ENCODE data around the gene ITIH4. TPM values are rescaled to one million over a fixed set of nuclear protein-coding genes. Genes with fewer than 3 reads are reported as not detected.

Gene ITIH4
- total and polyA plus RNA-seq, 2 donors (not counting 1 experiment from before 2014, with no cell fraction given) = 21.5 to 38.5 TPM

DNA sequence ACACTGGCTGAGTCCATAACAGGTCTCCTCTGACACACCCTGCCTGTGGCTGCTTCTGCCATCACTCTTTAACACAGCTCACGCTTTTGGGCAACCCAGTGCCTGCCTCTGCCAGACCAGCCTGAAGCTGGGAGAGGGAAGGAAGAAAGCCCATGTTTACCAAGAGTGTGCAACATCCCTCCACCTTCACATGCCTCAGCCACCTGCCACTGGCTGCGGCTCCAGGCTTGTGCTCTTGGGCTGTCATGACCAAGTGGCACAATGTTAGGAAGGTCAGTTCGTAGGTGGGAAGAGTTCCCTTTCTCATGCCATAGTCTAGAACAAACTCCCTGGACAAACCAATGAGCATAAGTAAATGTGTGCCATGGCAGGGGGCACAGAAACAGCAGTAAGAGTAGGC, 46.6 kb upstream of the ITIH4 start:
- ATAC-seq (ENCODE audit: low read depth) (no peak), DNase-seq (no peak)
- peaks cover 27% of the 10 kb centered on the region for H4K20me1 ChIP-seq (ENCODE audit: control insufficient read depth, insufficient read depth, low read length, poor library complexity, severe bottlenecking)
- H2AFZ ChIP-seq (ENCODE audit: insufficient read depth, low read depth, low read length, poor library complexity, severe bottlenecking) = no peak overlapping the region
- H3K4me1 Mint-ChIP-seq = peaks cover 17% of the 10 kb centered on the region
- no CpG with 5 or more reads among the region's 3 CpGs for WGBS (ENCODE audit: insufficient coverage)
- no peak overlapping the region for H3K9ac ChIP-seq (ENCODE audit: low read length)
- no peak overlapping the region for H3K27ac ChIP-seq (ENCODE audit: low read length in 2 of 2)
- ChIA-PET POLR2A (no interaction called here), CTCF (no interaction called here)
- TF ChIP-seq EZH2 (IDR thresholded peaks at IDR 0.05; ENCODE audit: borderline replicate concordance, insufficient read depth, low read depth, low read length, poor library complexity, severe bottlenecking) (no peak), CTCF (IDR thresholded peaks at IDR 0.05) (no peak)
- no peak overlapping the region for H3K4me2 ChIP-seq (replicated peaks; ENCODE audit: low read depth, low read length, poor library complexity, severe bottlenecking)
- H3K4me3 ChIP-seq (ENCODE audit: control extremely low read depth in 1 of 5, extremely low read depth in 1 of 5, insufficient read depth in 1 of 5, low read depth in 2 of 5, low read length in 4 of 5) = no peak overlapping the region
- H3K27me3 ChIP-seq (replicated peaks in 1 of 4; ENCODE audit: control extremely low read depth in 1 of 4, control insufficient read depth in 3 of 4, insufficient read depth in 4 of 4, low read length in 3 of 4) = no peaks in the 10 kb centered on the region
- no peak overlapping the region for H3K27ac Mint-ChIP-seq
- intact Hi-C loops (cut with micrococcal nuclease) = no loop called here
- no peaks in the 10 kb centered on the region for H3K9me3 ChIP-seq (ENCODE audit: control extremely low read depth in 1 of 3, control insufficient read depth in 2 of 3, insufficient read depth in 1 of 3, low read length in 2 of 3)
- H3K4me3 Mint-ChIP-seq = no peak overlapping the region
- H3K4me1 ChIP-seq (ENCODE audit: control insufficient read depth in 2 of 2, insufficient read depth in 2 of 2, low read length in 2 of 2) = peaks cover 0 to 3% of the 10 kb centered on the region in 2 donors
- H3K36me3 ChIP-seq (replicated peaks in 1 of 2; ENCODE audit: control extremely low read depth in 1 of 2, control insufficient read depth in 1 of 2, extremely low read depth in 1 of 2, insufficient read depth in 2 of 2, low read length in 1 of 2) = peaks cover 0 to 6% of the 10 kb centered on the region in 2 experiments
- H3K79me2 ChIP-seq (ENCODE audit: control insufficient read depth, insufficient read depth, low read length) = peaks cover 49% of the 10 kb centered on the region
- no peaks in the 10 kb centered on the region for H3K27me3 Mint-ChIP-seq
- H3K9me3 Mint-ChIP-seq (ENCODE audit: insufficient read depth) = no peaks in the 10 kb centered on the region

- peaks cover 0 to 3% of the 10 kb centered on the region in 2 donors for H3K4me1 ChIP-seq (ENCODE audit: control insufficient read depth in 2 of 2, insufficient read depth in 2 of 2, low read length in 2 of 2)
- no peaks in the 10 kb centered on the region for H3K9me3 ChIP-seq (ENCODE audit: control extremely low read depth in 1 of 3, control insufficient read depth in 2 of 3, insufficient read depth in 1 of 3, low read length in 2 of 3)
- POLR2A ChIA-PET = no interaction called here
- H3K36me3 ChIP-seq (replicated peaks in 1 of 2; ENCODE audit: control extremely low read depth in 1 of 2, control insufficient read depth in 1 of 2, extremely low read depth in 1 of 2, insufficient read depth in 2 of 2, low read length in 1 of 2) = peaks cover 0 to 6% of the 10 kb centered on the region in 2 experiments
- intact Hi-C loops (cut with micrococcal nuclease) = no loop called here
- 58% methylated on average over 2 of the region's 9 CpGs for WGBS (ENCODE audit: insufficient coverage)
- ATAC-seq (ENCODE audit: low read depth) = no peak
- DNase-seq = no peak
- H3K4me3 ChIP-seq (ENCODE audit: control extremely low read depth in 1 of 5, extremely low read depth in 1 of 5, insufficient read depth in 1 of 5, low read depth in 2 of 5, low read length in 4 of 5) = no peak overlapping the region
- H2AFZ ChIP-seq (ENCODE audit: insufficient read depth, low read depth, low read length, poor library complexity, severe bottlenecking) = no peak overlapping the region
- peaks cover 55% of the 10 kb centered on the region for H3K79me2 ChIP-seq (ENCODE audit: control insufficient read depth, insufficient read depth, low read length)
- peaks cover 17% of the 10 kb centered on the region for H3K4me1 Mint-ChIP-seq
- no peak overlapping the region for H3K27ac Mint-ChIP-seq
- H3K27me3 Mint-ChIP-seq = no peaks in the 10 kb centered on the region
- H3K27ac ChIP-seq (ENCODE audit: low read length in 2 of 2) = no peak overlapping the region
- no peaks in the 10 kb centered on the region for H3K9me3 Mint-ChIP-seq (ENCODE audit: insufficient read depth)
- no peak overlapping the region for H3K4me3 Mint-ChIP-seq
- no peak overlapping the region for H3K4me2 ChIP-seq (replicated peaks; ENCODE audit: low read depth, low read length, poor library complexity, severe bottlenecking)
- TF ChIP-seq CTCF (IDR thresholded peaks at IDR 0.05) = no peak
- TF ChIP-seq EZH2 (IDR thresholded peaks at IDR 0.05; ENCODE audit: borderline replicate concordance, insufficient read depth, low read depth, low read length, poor library complexity, severe bottlenecking) = no peak
- H3K9ac ChIP-seq (ENCODE audit: low read length) = no peak overlapping the region
- CTCF ChIA-PET = no interaction called here
- H4K20me1 ChIP-seq (ENCODE audit: control insufficient read depth, insufficient read depth, low read length, poor library complexity, severe bottlenecking) = peaks cover 21% of the 10 kb centered on the region
- H3K27me3 ChIP-seq (replicated peaks in 1 of 4; ENCODE audit: control extremely low read depth in 1 of 4, control insufficient read depth in 3 of 4, insufficient read depth in 4 of 4, low read length in 3 of 4) = no peaks in the 10 kb centered on the region
Observed at GRCh38 chr3:52874864-52875587, 44.6 kb upstream of the ITIH4 start.

All from B cell (primary cell).